GM06990 (cell line): Measurements from ENCODE around the gene EGFR.

ENCODE experiments used
- DNase-seq: peaks from one replicate; pipeline ENCODE4 v3.0.0-alpha.2; 2011; ENCODE audit not compliant: insufficient read length; ENCODE audit errors: extremely low read depth
- H3K27me3 ChIP-seq: replicated peaks from 2 replicates; pipeline ENCODE4 v1.6.0; 2011; ENCODE audit warnings: low read length; ENCODE audit not compliant: control insufficient read depth, insufficient read depth
- H3K36me3 ChIP-seq: 2 replicates; pipeline ENCODE4 v1.5.1; 2011; ENCODE audit warnings: low read length; ENCODE audit not compliant: control insufficient read depth, insufficient read depth
- H3K4me3 ChIP-seq: replicated peaks from 2 replicates; pipeline ENCODE4 v1.5.1; 2011; ENCODE audit warnings: low read depth, mild to moderate bottlenecking, control low read depth, low read length
- CTCF ChIP-seq: IDR thresholded peaks from 2 replicates; pipeline ENCODE4 v1.5.1; 2011; ENCODE audit warnings: low read length, control low read depth, mild to moderate bottlenecking, inconsistent platforms; ENCODE audit not compliant: insufficient read depth, poor library complexity, severe bottlenecking

Gene EGFR

GRCh38 chr7:55095672-55096071, 76.9 kb downstream of the EGFR start:
- Histone ChIP-seq H3K27me3 (no peaks in the 10 kb centered on the region), H3K4me3 (no peak overlapping the region), H3K36me3 (no peaks in the 10 kb centered on the region)
- no peak for TF ChIP-seq CTCF
- DNase-seq, result no peak

- TF ChIP-seq CTCF, result no peak
These were observed 77.5 kb downstream of the EGFR start for GRCh38 chr7:55096323-55096722.

GRCh38 chr7:55097100-55097499, 78.3 kb downstream of the EGFR start:
- no peak for DNase-seq
- H3K4me3 ChIP-seq, result no peak overlapping the region
- TF ChIP-seq CTCF, result no peak
- no peaks in the 10 kb centered on the region; the same call in 1 of the 2 replicates for H3K27me3 ChIP-seq
- no peaks in the 10 kb centered on the region for H3K36me3 ChIP-seq

More at GRCh38 chr7:55096323-55096722, 77.5 kb downstream of the EGFR start:
- Histone ChIP-seq H3K36me3 (no peaks in the 10 kb centered on the region), H3K27me3 (no peaks in the 10 kb centered on the region), H3K4me3 (no peak overlapping the region)
- DNase-seq, result no peak

- Histone ChIP-seq H3K4me3 (no peak overlapping the region), H3K36me3 (no peaks in the 10 kb centered on the region), H3K27me3 (no peaks in the 10 kb centered on the region; the same call in 1 of the 2 replicates)
- no peak for TF ChIP-seq CTCF
- DNase-seq, result no peak
These were observed 80.4 kb downstream of the EGFR start for GRCh38 chr7:55099066-55099820.

- no peak for TF ChIP-seq CTCF
- Histone ChIP-seq H3K36me3 (no peaks in the 10 kb centered on the region), H3K27me3 (no peaks in the 10 kb centered on the region; the same call in 1 of the 2 replicates), H3K4me3 (no peak overlapping the region)
- DNase-seq, result no peak
These were observed 81.2 kb downstream of the EGFR start for GRCh38 chr7:55099821-55100543.
